A549 (cell line): ENCODE results near the gene PIAS3. TPM values are rescaled to one million over a fixed set of nuclear protein-coding genes. Genes with fewer than 3 reads are reported as not detected.

Experiments
- ATAC-seq, 2 experiments: fragments of 200-7000 bp in 1 of 2; fragments of >200 bp in 1 of 2; cut with Nextera tagmentation in 1 of 2; cut with Tn5 transposase in 1 of 2; 3 replicates each; pipeline versions ENCODE4 v1.8.0 to v1.9.1; 2018 to 2020; ENCODE audit warnings: mild to moderate bottlenecking in 1 of 2, moderate library complexity in 1 of 2
- CTCF ChIA-PET: fragments of 300-600 bp; sonication (Branson Sonifier 250); formaldehyde crosslinking; extraction: SDS; loops from one replicate; lab custom pipeline; 2021; ENCODE audit warnings: antibody characterized with exemption, inconsistent platforms; lab: Yijun Ruan, JAX
- POLR2A ChIA-PET: fragments of 350-600 bp; formaldehyde crosslinking; extraction: SDS; loops from one replicate; lab custom pipeline; 2021; ENCODE audit warnings: antibody characterized with exemption, inconsistent platforms; lab: Yijun Ruan, JAX
- DNase-seq, 2 experiments: peaks; one replicate each; pipeline versions ENCODE4 v3.0.0 to v3.0.0-alpha.2; 2011 to 2016; ENCODE audit warnings: low read depth in 1 of 2, low spot score in 1 of 2
- FAIRE-seq: peaks from 2 replicates; lab custom pipeline; 2011; peaks lifted over from hg19 to GRCh38; lab: Jason Lieb, UNC
- H3K27ac ChIP-seq, 2 experiments: fragments of >200 bp; sonication (Bioruptor Twin); formaldehyde crosslinking; 3 replicates each; pipeline ENCODE4 v1.5.1; 2016 to 2017
- H3K4me1 ChIP-seq: fragments of >200 bp; sonication (Bioruptor Twin); formaldehyde crosslinking; 3 replicates; pipeline ENCODE4 v1.6.1; 2016
- H3K4me2 ChIP-seq: fragments of >200 bp; sonication (Bioruptor Twin); formaldehyde crosslinking; 3 replicates; pipeline ENCODE4 v1.6.1; 2016
- H3K4me3 ChIP-seq: fragments of >200 bp; sonication (Bioruptor Twin); formaldehyde crosslinking; 3 replicates; pipeline ENCODE4 v1.5.1; 2016
- H3K9me3 ChIP-seq: fragments of >200 bp; sonication (Bioruptor Twin); formaldehyde crosslinking; 3 replicates; pipeline ENCODE4 v1.6.1; 2016
- CBX2 ChIP-seq: fragments of 200-600 bp; sonication (generic); IDR thresholded peaks from 2 replicates; pipeline ENCODE4 v1.6.1; 2016; ENCODE audit warnings: low read depth, mild to moderate bottlenecking, borderline replicate concordance
- CHD2 ChIP-seq: fragments of 150-350 bp; IDR thresholded peaks from 2 replicates; pipeline ENCODE4 v1.6.1; 2014; ENCODE audit warnings: low read length; ENCODE audit not compliant: partially characterized antibody
- CHD4 ChIP-seq: fragments of 200-600 bp; sonication (generic); IDR thresholded peaks from 2 replicates; pipeline ENCODE4 v1.6.1; 2016; ENCODE audit warnings: antibody characterized with exemption, mild to moderate bottlenecking, borderline replicate concordance
- EHF ChIP-seq: fragments of 250-450 bp; sonication (Bioruptor Pico); IDR thresholded peaks from 2 replicates; pipeline ENCODE4 v1.5.0; 2020; ENCODE audit warnings: mild to moderate bottlenecking
- FOSB ChIP-seq: fragments of 250-450 bp; sonication (Bioruptor Pico); IDR thresholded peaks from 2 replicates; pipeline ENCODE4 v1.5.0; 2020; ENCODE audit warnings: mild to moderate bottlenecking, moderate library complexity
- GATA3 ChIP-seq: IDR thresholded peaks from 2 replicates; pipeline ENCODE4 v1.6.1; 2012; ENCODE audit warnings: borderline replicate concordance
- HEYL ChIP-seq: fragments of 250-450 bp; sonication (Bioruptor Pico); IDR thresholded peaks from 2 replicates; pipeline ENCODE4 v1.8.0; 2021; ENCODE audit warnings: mild to moderate bottlenecking, moderate library complexity
- KDM5A ChIP-seq: fragments of 200-600 bp; sonication (generic); IDR thresholded peaks from 2 replicates; pipeline ENCODE4 v1.6.1; 2016; ENCODE audit warnings: antibody characterized with exemption, mild to moderate bottlenecking
- MAZ ChIP-seq: fragments of 150-350 bp; IDR thresholded peaks from 2 replicates; pipeline ENCODE4 v1.6.1; 2014; ENCODE audit warnings: antibody characterized with exemption, low read depth, low read length, borderline replicate concordance
- RAD21 ChIP-seq, 2 experiments: fragments of >200 bp in 1 of 2; sonication (Bioruptor Twin) in 1 of 2; formaldehyde crosslinking in 1 of 2; IDR thresholded peaks in 1 of 2; conservative IDR thresholded peaks in 1 of 2; 2 replicates in 1 of 2; 3 replicates in 1 of 2; pipeline ENCODE4 v1.6.1; 2012 to 2018; ENCODE audit warnings: inconsistent platforms in 1 of 2
- RARB ChIP-seq: fragments of 250-450 bp; sonication (Bioruptor Pico); IDR thresholded peaks from 2 replicates; pipeline ENCODE4 v1.8.0; 2021; ENCODE audit warnings: mild to moderate bottlenecking, moderate library complexity
- RNF2 ChIP-seq: fragments of 200-600 bp; sonication (generic); IDR thresholded peaks from 2 replicates; pipeline ENCODE4 v1.6.1; 2016; ENCODE audit warnings: low read depth, mild to moderate bottlenecking, antibody characterized with exemption, moderate library complexity, borderline replicate concordance
- TP53 ChIP-seq: fragments of 250-450 bp; sonication (Bioruptor Pico); IDR thresholded peaks from 2 replicates; pipeline ENCODE4 v1.5.0; 2021; ENCODE audit warnings: mild to moderate bottlenecking, moderate library complexity
- ZNF302 ChIP-seq: fragments of 250-450 bp; sonication (Bioruptor Pico); IDR thresholded peaks from 2 replicates; pipeline ENCODE4 v1.9.0; 2021; ENCODE audit warnings: inconsistent platforms, mild to moderate bottlenecking, moderate library complexity
- ZSCAN20 ChIP-seq: fragments of 250-450 bp; sonication (Bioruptor Pico); IDR thresholded peaks from 2 replicates; pipeline ENCODE4 v1.8.0; 2022; ENCODE audit warnings: mild to moderate bottlenecking, moderate library complexity
- WGBS: methylation state at CpG from one replicate; pipeline ENCODE4 v1.1.6; 2017; ENCODE audit errors: missing lambda C conversion rate; 5-methylcytosine and 5-hydroxymethylcytosine counted together
- polyA plus RNA-seq, 4 experiments: library from polyadenylated mRNA; depleted of rRNA in 3 of 4; stranded (reverse); fragments of >200 nt; fragmentation: RNase III in 1 of 4; extraction: RNeasy Plus Mini Kit Qiagen cat#74134 plus additional on column Dnase treatment in 1 of 4; gene quantifications; 2 replicates in 3 of 4; 3 replicates in 1 of 4; pipeline ENCODE4 v1.2.3, GENCODE V29; 2011 to 2017
- TF ChIP-seq, protein P1 (sequence below): fragments of 450-650 bp; IDR thresholded peaks from 2 replicates; pipeline ENCODE4 v1.6.1; 2014; ENCODE audit warnings: antibody characterized with exemption
- TF ChIP-seq, protein P2 (sequence below): fragments of >200 bp; sonication (Bioruptor Twin); formaldehyde crosslinking; IDR thresholded peaks from 3 replicates; pipeline ENCODE4 v1.5.1; 2016
- TF ChIP-seq, protein P3 (sequence below): fragments of >200 bp; sonication (Bioruptor Twin); formaldehyde crosslinking; IDR thresholded peaks from 2 replicates; pipeline ENCODE4 v1.6.1; 2016
- TF ChIP-seq, protein P4 (sequence below): IDR thresholded peaks from 2 replicates; pipeline ENCODE4 v1.6.1; 2012
- TF ChIP-seq, protein P5 (sequence below): fragments of 250-450 bp; sonication (Bioruptor Pico); IDR thresholded peaks from 2 replicates; pipeline ENCODE4 v1.5.0; 2020; ENCODE audit warnings: low read depth, mild to moderate bottlenecking, moderate library complexity

Gene PIAS3
- polyA plus RNA-seq, 2 of the 4 experiments (the other 2 are of a cell fraction): 15.5 to 22.7 TPM

DNA sequence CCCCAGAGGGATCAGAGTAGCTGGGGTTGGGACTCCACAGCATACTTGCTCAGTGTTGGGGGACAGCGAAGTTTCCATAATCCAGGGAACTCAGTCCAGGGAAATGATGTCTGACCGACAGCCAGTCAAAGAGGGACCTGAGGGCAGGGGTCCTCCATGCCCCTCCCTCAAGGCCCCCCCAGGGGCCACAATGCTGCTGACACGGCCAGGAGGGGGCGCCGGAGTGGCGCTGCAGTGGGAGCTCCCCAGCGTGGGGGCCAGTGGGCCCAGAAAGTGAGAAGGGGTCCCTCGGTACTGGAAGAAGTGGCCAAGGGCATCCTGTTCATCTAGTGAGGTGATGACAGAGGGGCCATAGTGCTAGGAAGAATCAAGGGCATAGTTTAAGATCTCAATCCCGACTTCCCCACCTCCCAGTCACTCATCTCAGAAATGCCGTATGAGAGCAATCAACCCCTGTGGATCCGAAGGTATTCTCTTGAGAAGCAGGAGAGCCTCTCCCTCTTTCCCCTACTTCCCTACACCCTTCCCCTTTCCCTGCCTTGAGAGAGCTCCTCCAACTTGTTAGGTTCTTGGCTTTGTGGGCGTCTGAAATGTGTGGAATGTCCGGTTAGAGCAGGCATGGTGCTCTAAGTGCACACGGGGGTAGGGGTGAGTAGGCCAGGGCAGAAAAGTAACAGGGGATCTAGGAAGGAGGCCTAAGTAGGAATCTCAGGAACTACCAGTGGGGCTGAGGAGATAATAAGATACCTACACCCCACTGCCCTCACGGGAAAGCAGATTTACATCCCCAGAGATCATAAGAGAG lies 9.3 kb downstream of the PIAS3 start:
- no peak for FAIRE-seq
- no peak overlapping the region for H3K4me2 ChIP-seq
- 77% methylated on average over 14 of the region's 15 CpGs for WGBS
- H3K9me3 ChIP-seq: no peaks in the 10 kb centered on the region
- no peak for DNase-seq
- peaks cover 4% of the 10 kb centered on the region; the same call in 1 of the 3 replicates for H3K4me1 ChIP-seq
- ChIA-PET CTCF (interaction anchor here (0.9 to 7.8 kb wide), 15 partner anchors 9 to 184 kb away, joined by 3 to 71 read pairs (median 5); partner anchors contain the start of genes ITGA10 and PIAS3), POLR2A (no interaction called here)
- no peak overlapping the region for H3K4me3 ChIP-seq
- peak; percentile 92; the same call in 1 of the 2 replicates for TF ChIP-seq MAZ
- TF ChIP-seq, protein P1, sequence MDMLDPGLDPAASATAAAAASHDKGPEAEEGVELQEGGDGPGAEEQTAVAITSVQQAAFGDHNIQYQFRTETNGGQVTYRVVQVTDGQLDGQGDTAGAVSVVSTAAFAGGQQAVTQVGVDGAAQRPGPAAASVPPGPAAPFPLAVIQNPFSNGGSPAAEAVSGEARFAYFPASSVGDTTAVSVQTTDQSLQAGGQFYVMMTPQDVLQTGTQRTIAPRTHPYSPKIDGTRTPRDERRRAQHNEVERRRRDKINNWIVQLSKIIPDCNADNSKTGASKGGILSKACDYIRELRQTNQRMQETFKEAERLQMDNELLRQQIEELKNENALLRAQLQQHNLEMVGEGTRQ: no peak
- TF ChIP-seq, protein P2, sequence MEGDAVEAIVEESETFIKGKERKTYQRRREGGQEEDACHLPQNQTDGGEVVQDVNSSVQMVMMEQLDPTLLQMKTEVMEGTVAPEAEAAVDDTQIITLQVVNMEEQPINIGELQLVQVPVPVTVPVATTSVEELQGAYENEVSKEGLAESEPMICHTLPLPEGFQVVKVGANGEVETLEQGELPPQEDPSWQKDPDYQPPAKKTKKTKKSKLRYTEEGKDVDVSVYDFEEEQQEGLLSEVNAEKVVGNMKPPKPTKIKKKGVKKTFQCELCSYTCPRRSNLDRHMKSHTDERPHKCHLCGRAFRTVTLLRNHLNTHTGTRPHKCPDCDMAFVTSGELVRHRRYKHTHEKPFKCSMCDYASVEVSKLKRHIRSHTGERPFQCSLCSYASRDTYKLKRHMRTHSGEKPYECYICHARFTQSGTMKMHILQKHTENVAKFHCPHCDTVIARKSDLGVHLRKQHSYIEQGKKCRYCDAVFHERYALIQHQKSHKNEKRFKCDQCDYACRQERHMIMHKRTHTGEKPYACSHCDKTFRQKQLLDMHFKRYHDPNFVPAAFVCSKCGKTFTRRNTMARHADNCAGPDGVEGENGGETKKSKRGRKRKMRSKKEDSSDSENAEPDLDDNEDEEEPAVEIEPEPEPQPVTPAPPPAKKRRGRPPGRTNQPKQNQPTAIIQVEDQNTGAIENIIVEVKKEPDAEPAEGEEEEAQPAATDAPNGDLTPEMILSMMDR: 0 out of 3 replicates have a peak, but pooled peaks have one; percentile 19
- no peak for TF ChIP-seq CBX2
- H3K27ac ChIP-seq: no peak overlapping the region
- ATAC-seq: no peak

DNA sequence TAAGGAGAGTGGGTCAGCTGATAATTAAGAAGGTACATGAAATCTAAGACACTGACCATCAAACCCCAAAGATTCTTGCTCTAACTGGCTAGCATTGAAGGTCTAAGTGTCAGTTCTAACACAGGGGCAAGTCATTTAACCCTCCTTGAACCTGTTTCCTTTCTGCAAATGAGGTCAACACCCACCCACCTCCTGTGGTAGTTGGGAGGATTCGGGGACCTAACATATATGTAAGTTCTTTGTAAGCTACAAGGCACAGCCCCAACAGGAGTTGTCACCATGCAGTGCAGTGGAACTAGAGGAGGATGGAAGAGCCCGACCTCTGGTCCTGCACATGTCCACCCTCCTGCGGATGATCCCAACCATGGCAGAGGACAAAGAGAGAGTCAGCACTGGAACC lies 11.1 kb downstream of the PIAS3 start:
- TF ChIP-seq ZNF302 (CRISPR knock-in tag): no peak
- no peak for TF ChIP-seq CHD4
- TF ChIP-seq TP53 (CRISPR knock-in tag): no peak
- no peak for TF ChIP-seq CHD2
- TF ChIP-seq, protein P3, sequence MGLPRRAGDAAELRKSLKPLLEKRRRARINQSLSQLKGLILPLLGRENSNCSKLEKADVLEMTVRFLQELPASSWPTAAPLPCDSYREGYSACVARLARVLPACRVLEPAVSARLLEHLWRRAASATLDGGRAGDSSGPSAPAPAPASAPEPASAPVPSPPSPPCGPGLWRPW: no peak
- no peak for TF ChIP-seq GATA3
- no peak for TF ChIP-seq HEYL (CRISPR knock-in tag)
- TF ChIP-seq, protein P4, sequence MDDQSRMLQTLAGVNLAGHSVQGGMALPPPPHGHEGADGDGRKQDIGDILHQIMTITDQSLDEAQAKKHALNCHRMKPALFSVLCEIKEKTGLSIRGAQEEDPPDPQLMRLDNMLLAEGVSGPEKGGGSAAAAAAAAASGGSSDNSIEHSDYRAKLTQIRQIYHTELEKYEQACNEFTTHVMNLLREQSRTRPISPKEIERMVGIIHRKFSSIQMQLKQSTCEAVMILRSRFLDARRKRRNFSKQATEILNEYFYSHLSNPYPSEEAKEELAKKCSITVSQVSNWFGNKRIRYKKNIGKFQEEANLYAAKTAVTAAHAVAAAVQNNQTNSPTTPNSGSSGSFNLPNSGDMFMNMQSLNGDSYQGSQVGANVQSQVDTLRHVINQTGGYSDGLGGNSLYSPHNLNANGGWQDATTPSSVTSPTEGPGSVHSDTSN: no peak
- no peak for TF ChIP-seq EHF (CRISPR knock-in tag)
- no peak for TF ChIP-seq RARB (CRISPR knock-in tag)
- TF ChIP-seq, protein P5, sequence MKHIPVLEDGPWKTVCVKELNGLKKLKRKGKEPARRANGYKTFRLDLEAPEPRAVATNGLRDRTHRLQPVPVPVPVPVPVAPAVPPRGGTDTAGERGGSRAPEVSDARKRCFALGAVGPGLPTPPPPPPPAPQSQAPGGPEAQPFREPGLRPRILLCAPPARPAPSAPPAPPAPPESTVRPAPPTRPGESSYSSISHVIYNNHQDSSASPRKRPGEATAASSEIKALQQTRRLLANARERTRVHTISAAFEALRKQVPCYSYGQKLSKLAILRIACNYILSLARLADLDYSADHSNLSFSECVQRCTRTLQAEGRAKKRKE: no peak
- TF ChIP-seq RNF2: no peak
- TF ChIP-seq ZSCAN20: no peak
- TF ChIP-seq RAD21 (conservative IDR thresholded peaks at IDR 0.05 in 1 of 2, IDR thresholded peaks at IDR 0.05 in 1 of 2): no peak
- no peak for TF ChIP-seq KDM5A
- no peak for TF ChIP-seq FOSB (CRISPR knock-in tag)
- TF ChIP-seq, all 56 proteins: peak for 0
- DNase-seq: no peak
- Histone ChIP-seq H3K4me2 (no peak overlapping the region), H3K9me3 (no peaks in the 10 kb centered on the region), H3K4me3 (no peak overlapping the region), H3K4me1 (peaks cover 4% of the 10 kb centered on the region; the same call in 1 of the 3 replicates), H3K27ac (no peak overlapping the region)
- no peak for ATAC-seq
- ChIA-PET CTCF (interaction anchor here (0.8 to 7.8 kb wide), 11 partner anchors 9 to 166 kb away, joined by 3 to 185 read pairs (median 39); partner anchors contain the start of genes ITGA10 and PIAS3), POLR2A (interaction anchor here (0.8 to 3.3 kb wide), 4 partner anchors 11 to 79 kb away, joined by 3 to 48 read pairs (median 7); partner anchors contain the start of genes PIAS3, POLR3C, RBM8A and RNF115)
- 92% methylated on average over 3 of the region's 3 CpGs for WGBS
- FAIRE-seq: no peak
